Vagina (tissue), 2 donors: ENCODE measurements around the gene PDE8A. TPM values are rescaled to one million over a fixed set of nuclear protein-coding genes. Genes with fewer than 3 reads are reported as not detected.

ENCODE experiments used
- DNase-seq, 2 donors: peaks; one replicate each; pipeline ENCODE4 v3.0.0-alpha.2; 2017; ENCODE audit errors: extremely low spot score in 2 of 2
- H3K27ac ChIP-seq: fragments of 200-600 bp; sonication (generic); one replicate; pipeline ENCODE4 v1.5.1; 2019
- H3K27me3 ChIP-seq: fragments of 200-600 bp; sonication (generic); one replicate; pipeline ENCODE4 v1.5.1; 2019
- H3K36me3 ChIP-seq, 2 donors: fragments of 200-600 bp; sonication (generic); one replicate each; pipeline ENCODE4 v1.5.1; 2017 to 2019
- H3K4me1 ChIP-seq: fragments of 200-600 bp; sonication (generic); one replicate; pipeline ENCODE4 v1.5.1; 2019
- H3K4me3 ChIP-seq, 2 donors: fragments of 200-600 bp; sonication (generic); 1 replicate in 1 of 2; 2 replicates in 1 of 2; pipeline ENCODE4 v1.5.1; 2016 to 2019
- H3K9me3 ChIP-seq: fragments of 200-600 bp; sonication (generic); one replicate; pipeline ENCODE4 v1.5.1; 2019
- POLR2A ChIP-seq, 2 donors: fragments of 450-650 bp; IDR thresholded peaks; one replicate each; pipeline ENCODE4 v1.6.1; 2017; ENCODE audit warnings: antibody characterized with exemption in 2 of 2, mild to moderate bottlenecking in 2 of 2, moderate library complexity in 2 of 2
- POLR2AphosphoS5 ChIP-seq, 2 donors: sonication (generic); formaldehyde crosslinking; IDR thresholded peaks; one replicate each; pipeline ENCODE4 v1.9.0; 2017; ENCODE audit warnings: antibody characterized with exemption in 2 of 2, mild to moderate bottlenecking in 2 of 2, low read depth in 1 of 2; ENCODE audit not compliant: insufficient read depth in 1 of 2
- intact Hi-C: fragments of 100-400 bp; cut with DNase I; formaldehyde crosslinking; loops from one replicate; pipeline ENCODE4 v1.15.1; 2023
- total RNA-seq: library from RNA; depleted of rRNA; stranded (reverse); fragments of >200 nt; gene quantifications from one replicate; pipeline ENCODE4 v1.2.3, GENCODE V29; 2016
- TF ChIP-seq, protein P1 (sequence below), 3 experiments: fragments of 450-650 bp in 2 of 3; fragments of 200-600 bp in 1 of 3; sonication (generic) in 1 of 3; IDR thresholded peaks; one replicate each; pipeline ENCODE4 v1.5.1; 2017 to 2019; ENCODE audit warnings: antibody characterized with exemption in 3 of 3, mild to moderate bottlenecking in 2 of 3, moderate library complexity in 2 of 3

Gene PDE8A
- total RNA-seq, 1 donor from 2014 or later, result 33.9 TPM

- no peak overlapping the region for H3K27ac ChIP-seq
- no peak for DNase-seq
- no peaks in the 10 kb centered on the region for H3K27me3 ChIP-seq
- no peaks in the 10 kb centered on the region for H3K36me3 ChIP-seq
- no peaks in the 10 kb centered on the region for H3K4me1 ChIP-seq
- intact Hi-C loops, result no loop called here
- TF ChIP-seq, protein P1, sequence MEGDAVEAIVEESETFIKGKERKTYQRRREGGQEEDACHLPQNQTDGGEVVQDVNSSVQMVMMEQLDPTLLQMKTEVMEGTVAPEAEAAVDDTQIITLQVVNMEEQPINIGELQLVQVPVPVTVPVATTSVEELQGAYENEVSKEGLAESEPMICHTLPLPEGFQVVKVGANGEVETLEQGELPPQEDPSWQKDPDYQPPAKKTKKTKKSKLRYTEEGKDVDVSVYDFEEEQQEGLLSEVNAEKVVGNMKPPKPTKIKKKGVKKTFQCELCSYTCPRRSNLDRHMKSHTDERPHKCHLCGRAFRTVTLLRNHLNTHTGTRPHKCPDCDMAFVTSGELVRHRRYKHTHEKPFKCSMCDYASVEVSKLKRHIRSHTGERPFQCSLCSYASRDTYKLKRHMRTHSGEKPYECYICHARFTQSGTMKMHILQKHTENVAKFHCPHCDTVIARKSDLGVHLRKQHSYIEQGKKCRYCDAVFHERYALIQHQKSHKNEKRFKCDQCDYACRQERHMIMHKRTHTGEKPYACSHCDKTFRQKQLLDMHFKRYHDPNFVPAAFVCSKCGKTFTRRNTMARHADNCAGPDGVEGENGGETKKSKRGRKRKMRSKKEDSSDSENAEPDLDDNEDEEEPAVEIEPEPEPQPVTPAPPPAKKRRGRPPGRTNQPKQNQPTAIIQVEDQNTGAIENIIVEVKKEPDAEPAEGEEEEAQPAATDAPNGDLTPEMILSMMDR (IDR thresholded peaks at IDR 0.05), result no peak
- TF ChIP-seq POLR2A (IDR thresholded peaks at IDR 0.05) (no peak), POLR2AphosphoS5 (IDR thresholded peaks at IDR 0.05; ENCODE audit: insufficient read depth in 1 of 2, low read depth in 1 of 2) (no peak)
- no peak overlapping the region for H3K4me3 ChIP-seq
- no peaks in the 10 kb centered on the region for H3K9me3 ChIP-seq
Observed at GRCh38 chr15:85063088-85063487, 81.4 kb downstream of the PDE8A start.

GRCh38 chr15:85063522-85064079 is 81.9 kb downstream of the PDE8A start:
- intact Hi-C loops, result no loop called here
- no peaks in the 10 kb centered on the region for H3K36me3 ChIP-seq
- no peak overlapping the region for H3K27ac ChIP-seq
- TF ChIP-seq, protein P1 (IDR thresholded peaks at IDR 0.05), result no peak
- no peak for TF ChIP-seq POLR2AphosphoS5 (IDR thresholded peaks at IDR 0.05; ENCODE audit: insufficient read depth in 1 of 2, low read depth in 1 of 2)
- no peak for TF ChIP-seq POLR2A (IDR thresholded peaks at IDR 0.05)
- no peak overlapping the region for H3K4me3 ChIP-seq
- no peaks in the 10 kb centered on the region for H3K9me3 ChIP-seq
- no peaks in the 10 kb centered on the region for H3K4me1 ChIP-seq
- no peaks in the 10 kb centered on the region for H3K27me3 ChIP-seq
- no peak for DNase-seq

DNA sequence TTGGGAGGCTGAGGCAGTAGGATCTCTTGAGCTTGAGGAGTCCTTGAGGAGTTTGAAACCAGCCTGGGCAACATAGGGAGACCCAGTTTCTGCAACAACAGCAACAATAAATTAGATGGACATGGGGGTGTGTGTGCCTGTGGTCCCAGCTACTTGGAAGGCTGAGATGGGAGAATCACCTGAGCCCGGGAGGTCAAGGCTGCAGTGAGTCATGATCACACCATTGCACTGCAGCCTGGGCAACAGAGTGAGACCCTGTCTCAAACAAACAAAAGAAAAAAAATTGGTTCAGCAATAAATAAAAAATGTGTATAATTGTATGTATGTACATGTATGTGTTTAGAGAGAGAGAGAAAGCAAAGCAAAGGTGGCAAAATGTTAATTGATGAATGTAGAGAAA is 83.1 kb downstream of the PDE8A start:
- TF ChIP-seq POLR2AphosphoS5 (IDR thresholded peaks at IDR 0.05; ENCODE audit: insufficient read depth in 1 of 2, low read depth in 1 of 2) (no peak), POLR2A (IDR thresholded peaks at IDR 0.05) (no peak)
- TF ChIP-seq, protein P1 (IDR thresholded peaks at IDR 0.05), result no peak
- Histone ChIP-seq H3K27ac (no peak overlapping the region), H3K27me3 (no peaks in the 10 kb centered on the region), H3K4me3 (no peak overlapping the region), H3K4me1 (no peaks in the 10 kb centered on the region), H3K9me3 (no peaks in the 10 kb centered on the region), H3K36me3 (no peaks in the 10 kb centered on the region)
- intact Hi-C loops, result no loop called here
- no peak for DNase-seq

DNA sequence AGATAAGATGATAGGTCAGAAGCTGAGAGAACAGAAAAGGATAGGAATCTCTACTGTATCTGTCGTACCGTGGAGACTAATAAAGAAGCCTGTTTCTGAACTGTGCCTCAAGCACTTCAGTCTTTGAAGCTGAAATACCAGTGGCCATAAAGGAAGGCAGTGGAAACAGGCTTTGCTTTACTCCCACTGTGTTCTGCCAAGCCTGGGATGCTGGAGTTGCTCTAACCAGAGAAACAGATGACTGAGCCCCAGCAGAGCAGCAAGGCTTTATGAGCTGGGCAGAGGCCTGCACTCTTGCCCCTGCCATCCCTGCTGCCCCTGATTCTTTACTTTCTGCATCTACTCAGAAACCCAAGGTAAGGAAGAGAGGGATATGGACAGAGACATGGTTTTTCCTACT is 89.4 kb downstream of the PDE8A start:
- TF ChIP-seq, protein P1 (IDR thresholded peaks at IDR 0.05), result no peak
- TF ChIP-seq POLR2AphosphoS5 (IDR thresholded peaks at IDR 0.05; ENCODE audit: insufficient read depth in 1 of 2, low read depth in 1 of 2), result no peak
- no peak for TF ChIP-seq POLR2A (IDR thresholded peaks at IDR 0.05)
- Histone ChIP-seq H3K27me3 (no peaks in the 10 kb centered on the region), H3K27ac (no peak overlapping the region), H3K4me3 (no peak overlapping the region), H3K36me3 (no peaks in the 10 kb centered on the region), H3K4me1 (no peaks in the 10 kb centered on the region), H3K9me3 (no peaks in the 10 kb centered on the region)
- intact Hi-C loops, result no loop called here
- DNase-seq, result no peak

GRCh38 chr15:85071504-85071903 is 89.8 kb downstream of the PDE8A start:
- H3K27ac ChIP-seq, result no peak overlapping the region
- H3K9me3 ChIP-seq, result no peaks in the 10 kb centered on the region
- H3K4me3 ChIP-seq, result no peak overlapping the region
- TF ChIP-seq POLR2A (IDR thresholded peaks at IDR 0.05), result no peak
- TF ChIP-seq POLR2AphosphoS5 (IDR thresholded peaks at IDR 0.05; ENCODE audit: insufficient read depth in 1 of 2, low read depth in 1 of 2), result no peak
- TF ChIP-seq, protein P1 (IDR thresholded peaks at IDR 0.05), result no peak
- no peaks in the 10 kb centered on the region for H3K27me3 ChIP-seq
- intact Hi-C loops, result no loop called here
- no peaks in the 10 kb centered on the region for H3K36me3 ChIP-seq
- H3K4me1 ChIP-seq, result no peaks in the 10 kb centered on the region
- no peak for DNase-seq
